Gastrocnemius medialis (tissue), 4 donors: ENCODE results near the gene LIMS3. TPM values are rescaled to one million over a fixed set of nuclear protein-coding genes. Genes with fewer than 3 reads are reported as not detected.
A peak's percentile ranks its signal among the peaks of the same experiment; 100 is the strongest.
"Not testable (repeated sequence)": the region's sequence is repeated elsewhere in the genome, so short reads cannot be mapped to it uniquely, and the experiment has no call there.

Experiments used
- ATAC-seq, 2 donors: fragments of 150-250 bp; one replicate each; pipeline ENCODE4 v1.9.1; 2016
- DNase-seq, 2 donors: peaks; one replicate each; pipeline ENCODE4 v3.0.0-alpha.2; 2019
- H3K27ac ChIP-seq, 4 donors: fragments of 200-600 bp; sonication (generic); 1 replicate in 1 of 4; 2 replicates in 3 of 4; pipeline ENCODE4 v1.5.1; 2016 to 2018; ENCODE audit warnings: mild to moderate bottlenecking in 2 of 4, moderate library complexity in 1 of 4
- H3K27me3 ChIP-seq, 3 donors: fragments of 200-600 bp; sonication (generic) in 2 of 3; 1 replicate in 1 of 3; 2 replicates in 2 of 3; pipeline versions ENCODE4 v1.5.1 to v1.6.0; 2016 to 2019; ENCODE audit warnings: mild to moderate bottlenecking in 1 of 3, moderate library complexity in 1 of 3
- H3K36me3 ChIP-seq, 2 donors: fragments of 200-600 bp; sonication (generic) in 1 of 2; one replicate each; pipeline ENCODE4 v1.5.1; 2017 to 2018
- H3K4me1 ChIP-seq, 2 donors: fragments of 200-600 bp; sonication (generic) in 1 of 2; one replicate each; pipeline ENCODE4 v1.5.1; 2016 to 2017; ENCODE audit warnings: mild to moderate bottlenecking in 2 of 2
- H3K4me3 ChIP-seq, 4 donors: fragments of 200-600 bp; sonication (generic) in 3 of 4; 1 replicate in 1 of 4; 2 replicates in 3 of 4; pipeline ENCODE4 v1.5.1; 2016 to 2019; ENCODE audit warnings: mild to moderate bottlenecking in 2 of 4
- H3K9me3 ChIP-seq, 3 donors: fragments of 200-600 bp; sonication (generic) in 2 of 3; 1 replicate in 1 of 3; 2 replicates in 2 of 3; pipeline ENCODE4 v1.5.1; 2016 to 2019
- in situ Hi-C, 4 donors: fragments of 200-750 bp; cut with MboI; loops; one replicate each; pipeline versions ENCODE4 v1.15.0 to v1.8.0; 2017; ENCODE audit warnings: low sequenced_read_pairs in 4 of 4
- intact Hi-C: fragments of 100-400 bp; cut with DNase I; formaldehyde crosslinking; loops from one replicate; pipeline ENCODE4 v1.15.1; 2023; ENCODE audit warnings: low total_unique reads
- total RNA-seq, 4 donors: library from RNA; depleted of rRNA; stranded (reverse); fragments of >200 nt; gene quantifications; one replicate each; pipeline versions ENCODE4 v1.1.0 to v1.2.3, GENCODE V29; 2016

The LIMS3 gene
- total RNA-seq, 4 donors from 2014 or later: 11.0 to 23.0 (median 16.9) TPM

DNA sequence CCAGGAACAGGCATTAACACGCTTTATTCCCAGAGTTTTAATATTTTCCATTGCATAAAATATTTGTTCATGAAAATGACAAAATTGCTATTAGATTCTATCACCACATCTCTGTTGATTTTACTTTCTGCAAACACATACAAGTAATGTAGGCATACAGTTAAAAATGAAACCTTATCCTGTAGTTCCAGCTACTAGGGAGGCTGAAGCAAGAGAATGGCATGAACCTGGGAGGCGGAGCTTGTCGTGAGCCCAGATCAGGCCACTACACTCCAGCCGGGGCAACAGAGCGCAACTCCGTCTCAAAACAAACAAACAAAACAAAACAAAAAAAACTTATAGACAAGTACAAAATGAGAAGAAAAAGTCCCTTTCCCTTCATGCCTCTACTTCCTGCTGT lies 38.0 kb downstream of the LIMS3 start:
- DNase-seq, H3K36me3 ChIP-seq, H3K27ac ChIP-seq, intact Hi-C loops, H3K9me3 ChIP-seq, H3K4me1 ChIP-seq, in situ Hi-C loops, H3K4me3 ChIP-seq, H3K27me3 ChIP-seq, ATAC-seq: not testable (repeated sequence)

DNA sequence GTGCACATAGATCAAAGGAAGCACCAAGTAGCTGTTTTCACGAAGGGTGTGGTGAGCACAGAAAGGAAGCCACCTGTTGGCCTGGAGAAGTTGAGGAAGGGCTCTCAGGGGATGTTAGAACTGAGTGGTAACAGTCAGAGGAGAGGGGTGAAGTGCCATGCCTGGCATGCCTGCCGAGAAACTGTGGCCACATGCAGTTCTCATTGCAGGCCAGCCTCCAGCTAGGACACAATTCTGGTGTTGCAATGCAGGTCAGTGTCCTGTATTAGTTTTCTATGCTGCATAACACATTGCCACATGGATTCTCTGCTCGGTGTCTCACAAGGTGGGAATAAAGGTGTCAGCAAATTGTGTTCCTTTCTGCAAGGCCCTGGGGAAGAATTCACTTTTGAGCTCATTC lies 46.9 kb downstream of the LIMS3 start:
- in situ Hi-C loops, H3K27ac ChIP-seq, DNase-seq, intact Hi-C loops, H3K36me3 ChIP-seq, H3K9me3 ChIP-seq, H3K27me3 ChIP-seq, H3K4me1 ChIP-seq, H3K4me3 ChIP-seq: not testable (repeated sequence)
- peak; percentile 98 to 99 for ATAC-seq

DNA sequence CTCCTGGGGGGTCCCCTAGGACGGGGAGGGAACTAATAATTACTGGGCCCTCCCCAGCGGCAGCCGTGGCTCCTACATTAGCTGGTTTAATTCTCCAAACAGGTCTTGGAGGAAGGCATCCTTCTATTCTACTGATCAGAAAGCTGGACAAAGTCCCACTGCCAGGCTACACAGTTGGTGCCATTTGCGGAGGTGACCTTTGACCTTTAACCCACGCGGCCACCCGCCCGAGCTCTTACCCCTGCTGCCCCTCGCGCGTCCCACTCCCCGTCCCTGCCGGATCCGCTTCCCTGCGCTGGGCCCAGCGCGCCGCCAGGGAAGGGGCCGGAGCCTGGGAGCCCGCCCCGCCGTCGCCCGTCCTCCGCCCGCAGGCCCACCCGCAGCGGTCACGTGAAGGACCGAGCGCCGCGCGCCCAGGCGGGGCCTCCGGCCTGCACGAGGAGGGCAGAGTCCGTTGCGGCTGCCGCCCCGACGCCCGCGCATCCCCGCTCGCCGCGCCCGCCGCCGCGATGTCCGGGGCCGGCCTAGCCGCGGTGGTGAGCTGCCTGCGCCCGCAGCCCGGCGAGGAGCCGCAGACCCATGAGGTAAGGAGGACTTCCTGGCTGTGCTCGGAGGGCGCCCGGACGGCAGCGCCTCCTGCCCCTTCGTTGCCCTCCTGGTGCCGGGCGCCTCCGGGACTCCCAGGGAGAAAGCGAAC lies 48.9 kb downstream of the LIMS3 start:
- H3K36me3 ChIP-seq, H3K9me3 ChIP-seq, H3K27me3 ChIP-seq, ATAC-seq, H3K4me3 ChIP-seq, in situ Hi-C loops, H3K4me1 ChIP-seq, DNase-seq, H3K27ac ChIP-seq, intact Hi-C loops: not testable (repeated sequence)

DNA sequence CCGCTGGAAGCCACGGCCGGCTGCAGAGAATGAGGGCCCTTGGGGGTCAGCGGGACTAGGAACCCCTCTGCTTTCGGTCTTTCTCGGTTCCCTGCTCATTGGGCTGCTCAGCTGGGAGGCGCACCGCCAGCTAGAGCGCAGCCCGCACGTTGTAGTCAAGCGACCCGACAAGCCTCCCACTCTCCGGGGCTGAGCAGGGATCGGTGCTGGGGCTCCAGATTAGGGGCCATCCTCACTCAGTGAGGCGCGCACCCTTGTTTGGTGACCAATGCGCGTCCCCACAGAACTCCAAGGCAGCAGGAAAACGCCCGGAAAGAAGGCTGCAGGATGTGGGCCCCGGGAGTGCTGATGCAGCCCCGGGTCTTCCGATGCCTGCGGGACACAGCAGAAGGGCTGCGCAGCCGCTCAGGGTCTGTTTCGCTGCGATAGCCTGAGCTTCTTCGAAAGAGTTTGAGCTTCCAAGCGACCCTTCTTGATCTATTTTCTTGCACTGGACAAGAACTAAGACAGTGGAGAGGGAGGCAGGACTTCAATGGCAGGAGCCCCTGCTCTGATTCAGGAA lies 49.6 kb downstream of the LIMS3 start:
- H3K36me3 ChIP-seq, ATAC-seq, intact Hi-C loops, H3K4me1 ChIP-seq, H3K4me3 ChIP-seq, DNase-seq, in situ Hi-C loops, H3K27ac ChIP-seq, H3K27me3 ChIP-seq, H3K9me3 ChIP-seq: not testable (repeated sequence)

DNA sequence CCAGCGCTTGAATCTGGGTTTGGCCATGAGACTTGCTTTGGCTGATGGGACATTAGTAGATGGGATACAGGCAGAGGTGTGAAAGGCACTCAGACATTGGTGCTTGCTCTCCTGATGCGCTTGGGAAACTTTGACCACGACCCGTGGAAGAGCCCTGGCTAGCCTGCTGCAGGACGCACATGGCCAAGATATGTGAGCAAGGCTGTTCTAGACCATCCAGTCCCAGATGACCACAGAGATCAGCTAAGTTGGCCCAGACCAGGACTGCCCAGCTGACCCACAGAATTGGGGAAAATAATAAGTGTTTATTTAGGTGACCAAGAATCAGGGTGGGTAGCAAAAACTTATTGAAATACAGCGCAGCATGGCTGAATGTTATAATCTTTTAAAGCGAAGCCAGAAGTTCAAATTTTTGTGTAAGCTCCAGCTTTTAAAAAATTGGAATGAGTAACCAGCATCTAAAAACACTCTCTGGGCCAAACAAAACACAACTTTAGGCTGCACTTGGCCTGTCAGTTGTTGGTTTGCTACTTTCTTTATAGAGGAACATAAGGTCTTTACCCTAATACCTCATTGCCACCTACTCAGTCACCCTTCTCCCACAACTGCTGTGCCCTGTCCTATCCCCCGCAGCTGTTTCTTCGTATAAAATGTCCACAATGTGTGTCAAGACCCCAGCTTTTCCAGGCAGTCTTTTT lies 51.8 kb downstream of the LIMS3 start:
- ATAC-seq, H3K4me3 ChIP-seq, H3K9me3 ChIP-seq, in situ Hi-C loops, H3K27me3 ChIP-seq, intact Hi-C loops, DNase-seq, H3K4me1 ChIP-seq, H3K27ac ChIP-seq, H3K36me3 ChIP-seq: not testable (repeated sequence)

DNA sequence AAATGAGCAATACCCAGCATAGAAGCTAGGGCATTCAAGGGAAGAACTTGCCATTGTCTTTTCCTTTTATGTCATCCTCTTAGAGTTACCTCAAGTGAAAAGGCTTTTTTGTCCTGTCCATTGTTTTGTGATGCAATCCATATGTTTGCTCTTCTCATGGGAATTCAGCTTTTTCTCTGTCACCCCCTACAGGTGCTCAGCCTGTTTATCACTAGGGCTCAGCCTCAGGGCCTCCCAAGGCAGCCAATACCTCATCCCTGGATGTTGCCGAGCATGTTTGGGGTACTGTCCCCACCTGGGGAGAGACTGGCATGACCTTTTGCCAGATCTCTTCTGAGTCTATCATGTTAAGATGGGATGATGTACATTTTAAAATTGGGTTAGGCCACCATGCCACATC lies 65.5 kb downstream of the LIMS3 start:
- in situ Hi-C loops, ATAC-seq, H3K4me3 ChIP-seq, intact Hi-C loops, H3K36me3 ChIP-seq, DNase-seq, H3K4me1 ChIP-seq, H3K27ac ChIP-seq, H3K27me3 ChIP-seq, H3K9me3 ChIP-seq: not testable (repeated sequence)

DNA sequence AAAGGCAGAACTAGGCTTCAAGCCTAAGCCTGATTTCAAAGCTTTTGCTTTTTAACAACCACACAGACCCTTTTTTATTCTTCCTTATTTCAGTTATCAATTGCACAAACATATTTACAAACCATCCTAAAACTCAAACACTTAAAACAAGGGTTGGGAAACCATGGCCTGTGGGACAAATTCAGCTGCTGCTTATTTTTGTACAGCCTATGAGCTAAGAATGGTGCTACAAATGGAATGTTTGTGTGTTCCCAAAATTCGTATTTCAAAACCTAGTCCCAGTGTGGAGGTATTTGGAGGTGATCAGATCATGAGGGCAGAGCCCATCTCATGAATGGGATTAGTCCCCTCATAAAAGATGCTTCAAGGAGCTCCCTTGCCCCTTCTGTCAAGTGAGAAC lies 67.0 kb downstream of the LIMS3 start:
- intact Hi-C loops, H3K9me3 ChIP-seq, H3K4me3 ChIP-seq, H3K27me3 ChIP-seq, H3K27ac ChIP-seq, in situ Hi-C loops, DNase-seq, H3K36me3 ChIP-seq, H3K4me1 ChIP-seq: not testable (repeated sequence)
- ATAC-seq: peak in 1 of 2 donors; percentile 60

DNA sequence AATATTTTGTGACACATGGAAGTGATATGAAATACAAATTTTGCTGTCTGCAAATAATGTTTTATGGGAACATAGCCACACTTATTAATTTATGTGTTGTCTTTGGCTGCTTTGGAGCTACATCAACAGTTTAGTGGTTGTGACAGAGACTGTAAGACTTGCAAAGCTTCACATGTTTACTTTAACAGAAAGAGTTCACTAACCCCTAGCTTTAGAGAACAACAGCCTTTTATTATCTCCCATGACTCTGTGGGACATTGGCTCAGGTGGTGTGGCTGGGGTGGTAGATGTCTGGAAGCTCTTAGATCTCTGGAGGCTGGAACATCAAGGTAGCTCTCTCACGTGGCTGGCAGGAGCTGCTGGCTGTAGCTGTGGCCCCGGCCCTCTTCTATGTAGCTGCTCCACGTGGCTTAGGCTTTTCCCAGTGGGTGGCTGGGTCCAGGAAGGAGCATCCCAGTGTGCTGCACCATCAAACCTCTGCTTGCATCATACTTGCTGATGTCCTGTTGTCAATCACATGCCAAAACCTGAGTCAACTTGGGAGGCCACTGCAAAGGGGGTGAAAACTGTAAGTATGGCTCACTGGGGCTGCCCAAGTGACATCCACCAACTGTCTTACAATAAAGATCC lies 67.7 kb downstream of the LIMS3 start:
- intact Hi-C loops, H3K4me1 ChIP-seq, H3K9me3 ChIP-seq, H3K36me3 ChIP-seq, H3K27me3 ChIP-seq, DNase-seq, in situ Hi-C loops, H3K27ac ChIP-seq, H3K4me3 ChIP-seq: not testable (repeated sequence)
- ATAC-seq: peak; percentile 52 to 56

DNA sequence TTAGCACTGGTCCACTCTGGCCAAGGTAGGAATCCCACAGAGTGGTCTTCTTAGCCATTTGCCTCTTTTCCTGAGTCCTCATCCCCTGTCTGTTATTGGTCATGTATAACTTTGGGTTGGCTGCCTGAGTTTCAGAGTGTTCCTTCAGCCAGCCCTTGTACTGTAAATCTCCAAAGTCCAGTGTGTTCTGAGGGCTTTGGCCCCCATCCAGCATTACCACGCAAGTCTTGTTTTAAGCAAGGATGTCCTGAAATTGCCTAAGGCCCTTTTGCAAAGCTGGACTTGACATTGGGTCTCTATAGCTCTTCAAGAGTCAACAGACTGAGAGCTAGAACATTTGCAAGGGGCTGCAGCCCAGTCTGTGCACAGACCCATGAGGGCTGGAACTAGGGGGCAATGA lies 68.4 kb downstream of the LIMS3 start:
- H3K27me3 ChIP-seq, in situ Hi-C loops, H3K4me1 ChIP-seq, H3K36me3 ChIP-seq, ATAC-seq, H3K4me3 ChIP-seq, H3K27ac ChIP-seq, intact Hi-C loops, H3K9me3 ChIP-seq, DNase-seq: not testable (repeated sequence)

DNA sequence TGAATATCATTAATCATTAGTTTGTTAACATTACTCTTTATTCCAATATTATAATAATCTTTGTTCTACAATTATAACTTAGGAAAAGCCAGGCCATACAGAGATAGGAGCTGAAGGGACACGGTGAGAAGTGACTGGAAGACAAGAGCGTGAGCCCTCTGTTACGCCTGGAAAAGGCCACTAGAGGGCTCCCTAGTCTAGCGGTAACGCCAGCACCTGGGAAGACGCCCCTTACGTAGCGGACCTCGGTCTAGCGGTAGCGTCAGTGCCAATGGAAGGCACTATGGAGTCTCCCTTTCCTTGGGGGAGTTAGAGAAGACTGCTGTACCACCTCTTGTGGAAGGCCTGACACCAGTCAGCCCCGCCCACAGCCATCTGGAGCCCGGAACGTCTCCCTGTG lies 71.4 kb downstream of the LIMS3 start:
- H3K36me3 ChIP-seq, in situ Hi-C loops, H3K27ac ChIP-seq, H3K9me3 ChIP-seq, intact Hi-C loops, DNase-seq, H3K4me3 ChIP-seq, H3K4me1 ChIP-seq, H3K27me3 ChIP-seq: not testable (repeated sequence)
- peak; percentile 66 to 90 for ATAC-seq

DNA sequence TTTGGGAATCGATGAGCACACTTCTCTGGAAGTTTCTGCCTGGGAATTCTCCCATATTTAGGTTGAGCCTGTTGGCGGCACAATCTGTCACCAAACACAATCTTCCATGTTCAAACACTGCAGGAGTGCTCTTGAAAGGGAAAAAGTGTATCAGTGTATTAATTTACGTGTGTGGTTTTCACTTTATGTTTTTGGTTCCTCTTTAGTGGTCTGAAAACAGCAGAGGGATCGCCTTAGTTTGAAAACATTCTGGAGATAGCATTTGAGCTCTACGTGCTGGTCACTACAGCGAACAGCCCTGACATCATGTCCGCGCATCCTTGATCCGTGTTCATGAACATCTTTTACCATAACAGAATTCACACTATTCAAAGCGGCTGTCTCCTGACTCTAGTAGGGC lies 73.2 kb downstream of the LIMS3 start:
- H3K4me1 ChIP-seq, H3K27ac ChIP-seq, H3K27me3 ChIP-seq, H3K36me3 ChIP-seq, DNase-seq, intact Hi-C loops, ATAC-seq, H3K9me3 ChIP-seq, H3K4me3 ChIP-seq, in situ Hi-C loops: not testable (repeated sequence)
